22Rv1 (cell line): Measurements from ENCODE around the gene PRSS36.

Source experiments
- CTCF ChIP-seq: fragments of 450-650 bp; IDR thresholded peaks from 2 replicates; pipeline ENCODE4 v1.5.1; 2017; ENCODE audit warnings: mild to moderate bottlenecking
- ZFX ChIP-seq: fragments of 450-650 bp; IDR thresholded peaks from 2 replicates; pipeline ENCODE4 v1.6.1; 2017; ENCODE audit warnings: antibody characterized with exemption, borderline replicate concordance

DNA sequence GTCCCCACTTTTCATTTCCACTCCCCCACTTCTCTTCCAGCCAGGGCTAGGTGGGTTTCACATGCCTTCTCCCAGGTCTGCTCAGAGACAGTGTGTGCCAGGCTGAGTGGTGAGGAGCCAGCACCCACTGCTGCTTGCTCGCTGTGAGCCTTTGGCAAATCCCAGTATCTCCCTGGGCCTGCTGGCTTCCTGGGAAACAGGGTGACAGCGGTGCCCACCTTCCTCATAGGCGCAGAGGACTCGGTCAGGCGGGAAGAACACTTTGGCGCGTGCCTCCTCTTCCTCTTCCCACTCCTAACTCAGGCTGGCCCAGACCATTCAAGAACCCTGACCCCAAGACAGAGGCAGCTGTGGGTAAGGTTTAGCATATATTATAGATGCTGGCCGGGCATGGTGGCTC, 60.7 kb downstream of the PRSS36 start:
- TF ChIP-seq CTCF (no peak), ZFX (no peak)
